Activated naive CD8-positive, alpha-beta T cell treated with anti-CD3 and anti-CD28 coated beads, Interleukin-2, amount 50 U/mL, for 24 hours (primary cell): ENCODE measurements around the gene ASS1.
"Not testable (repeated sequence)": the region's sequence is repeated elsewhere in the genome, so short reads cannot be mapped to it uniquely, and the experiment has no call there.

Experiments used
- ATAC-seq: fragments of 150-1000 bp; cut with Tn5 transposase; one replicate; pipeline ENCODE4 v1.10.0; 2021
- DNase-seq: peaks from one replicate; pipeline ENCODE4 v3.0.0; 2021
- H3K27ac Mint-ChIP-seq: one replicate; pipeline ENCODE4 v1.8.0; 2021; ENCODE audit warnings: mild to moderate bottlenecking, mixed read lengths
- H3K27me3 Mint-ChIP-seq: one replicate; pipeline ENCODE4 v1.8.0; 2021; ENCODE audit warnings: mixed read lengths
- H3K36me3 Mint-ChIP-seq: one replicate; pipeline ENCODE4 v1.8.0; 2021; ENCODE audit warnings: low read depth, mixed read lengths
- H3K4me1 Mint-ChIP-seq: one replicate; pipeline ENCODE4 v1.8.0; 2021; ENCODE audit warnings: mixed read lengths
- H3K4me3 Mint-ChIP-seq: one replicate; pipeline ENCODE4 v1.8.0; 2021; ENCODE audit warnings: mild to moderate bottlenecking, moderate library complexity, mixed read lengths
- H3K9me3 Mint-ChIP-seq: one replicate; pipeline ENCODE4 v1.8.0; 2021; ENCODE audit warnings: mixed read lengths

ASS1 gene

GRCh38 chr9:130444565-130445221 lies at the start of gene ASS1:
Gene ASS1, plus strand, starts transcription at chr9:130444961. Its CDS starts 7,268 bp downstream, at chr9:130452229.
- no peak within 1 kb of the TSS for H3K4me3 Mint-ChIP-seq
- ATAC-seq (peak; percentile 62), DNase-seq (peak; percentile 47)
- H3K27me3 Mint-ChIP-seq = peaks cover 39% of the 10 kb centered on the region
- H3K27ac Mint-ChIP-seq = no peak within 1 kb of the TSS
- H3K9me3 Mint-ChIP-seq = peaks cover 14% of the 10 kb centered on the region
- H3K4me1 Mint-ChIP-seq = peaks cover 9% of the 10 kb centered on the region
- H3K36me3 Mint-ChIP-seq = no peaks in the 10 kb centered on the region

GRCh38 chr9:130395810-130396435 lies 48.8 kb upstream of the ASS1 start:
- no peaks in the 10 kb centered on the region for H3K36me3 Mint-ChIP-seq
- no peak for ATAC-seq
- no peak overlapping the region for H3K27ac Mint-ChIP-seq
- H3K27me3 Mint-ChIP-seq = peaks cover 3% of the 10 kb centered on the region
- H3K4me3 Mint-ChIP-seq = no peak overlapping the region
- no peaks in the 10 kb centered on the region for H3K9me3 Mint-ChIP-seq
- no peaks in the 10 kb centered on the region for H3K4me1 Mint-ChIP-seq
- DNase-seq = no peak

GRCh38 chr9:130396581-130396980 lies 48.2 kb upstream of the ASS1 start:
- H3K4me3 Mint-ChIP-seq = no peak overlapping the region
- no peak for DNase-seq
- no peak overlapping the region for H3K27ac Mint-ChIP-seq
- no peaks in the 10 kb centered on the region for H3K4me1 Mint-ChIP-seq
- no peaks in the 10 kb centered on the region for H3K9me3 Mint-ChIP-seq
- peaks cover 3% of the 10 kb centered on the region for H3K27me3 Mint-ChIP-seq
- ATAC-seq = no peak
- no peaks in the 10 kb centered on the region for H3K36me3 Mint-ChIP-seq

GRCh38 chr9:130398487-130399240 lies 46.1 kb upstream of the ASS1 start:
- Mint-ChIP-seq H3K36me3 (no peaks in the 10 kb centered on the region), H3K27ac (no peak overlapping the region), H3K27me3 (no peaks in the 10 kb centered on the region), H3K4me3 (no peak overlapping the region), H3K9me3 (no peaks in the 10 kb centered on the region), H3K4me1 (no peaks in the 10 kb centered on the region)
- DNase-seq (no peak), ATAC-seq (no peak)

- ATAC-seq (no peak), DNase-seq (no peak)
- no peaks in the 10 kb centered on the region for H3K27me3 Mint-ChIP-seq
- H3K4me3 Mint-ChIP-seq = no peak overlapping the region
- H3K27ac Mint-ChIP-seq = no peak overlapping the region
- H3K4me1 Mint-ChIP-seq = no peaks in the 10 kb centered on the region
- H3K9me3 Mint-ChIP-seq = no peaks in the 10 kb centered on the region
- no peaks in the 10 kb centered on the region for H3K36me3 Mint-ChIP-seq
Measured at GRCh38 chr9:130399768-130400167, 45.0 kb upstream of the ASS1 start.

GRCh38 chr9:130400870-130401269 lies 43.9 kb upstream of the ASS1 start:
- Mint-ChIP-seq H3K9me3 (no peaks in the 10 kb centered on the region), H3K27ac (no peak overlapping the region), H3K36me3 (no peaks in the 10 kb centered on the region), H3K27me3 (no peaks in the 10 kb centered on the region), H3K4me1 (no peaks in the 10 kb centered on the region), H3K4me3 (no peak overlapping the region)
- no peak for ATAC-seq
- no peak for DNase-seq

- not testable (repeated sequence) for H3K4me3 Mint-ChIP-seq, H3K27me3 Mint-ChIP-seq, DNase-seq, ATAC-seq, H3K9me3 Mint-ChIP-seq, H3K27ac Mint-ChIP-seq, H3K36me3 Mint-ChIP-seq, H3K4me1 Mint-ChIP-seq
Measured at GRCh38 chr9:130401742-130402141, 43.0 kb upstream of the ASS1 start.

GRCh38 chr9:130402243-130402642 lies 42.5 kb upstream of the ASS1 start:
- Mint-ChIP-seq H3K4me3 (no peak overlapping the region), H3K36me3 (no peaks in the 10 kb centered on the region)

GRCh38 chr9:130402645-130403440 lies 41.9 kb upstream of the ASS1 start:
- Mint-ChIP-seq H3K36me3 (no peaks in the 10 kb centered on the region), H3K4me1 (no peaks in the 10 kb centered on the region), H3K9me3 (no peaks in the 10 kb centered on the region), H3K27ac (no peak overlapping the region), H3K4me3 (no peak overlapping the region), H3K27me3 (peaks cover under 1% of the 10 kb centered on the region)
- ATAC-seq (no peak), DNase-seq (no peak)

More at GRCh38 chr9:130402243-130402642, 42.5 kb upstream of the ASS1 start:
- Mint-ChIP-seq H3K9me3 (no peaks in the 10 kb centered on the region), H3K27me3 (no peaks in the 10 kb centered on the region), H3K4me1 (no peaks in the 10 kb centered on the region), H3K27ac (no peak overlapping the region)
- DNase-seq (no peak), ATAC-seq (no peak)

- H3K9me3 Mint-ChIP-seq = no peaks in the 10 kb centered on the region
- no peak overlapping the region for H3K27ac Mint-ChIP-seq
- DNase-seq = no peak
- H3K27me3 Mint-ChIP-seq = peaks cover 4% of the 10 kb centered on the region
- no peak overlapping the region for H3K4me3 Mint-ChIP-seq
- no peak for ATAC-seq
- H3K4me1 Mint-ChIP-seq = no peaks in the 10 kb centered on the region
- H3K36me3 Mint-ChIP-seq = no peaks in the 10 kb centered on the region
Measured at GRCh38 chr9:130405657-130406257, 39.0 kb upstream of the ASS1 start.

GRCh38 chr9:130406278-130406895 lies 38.4 kb upstream of the ASS1 start:
- no peaks in the 10 kb centered on the region for H3K36me3 Mint-ChIP-seq
- H3K9me3 Mint-ChIP-seq = no peaks in the 10 kb centered on the region
- no peak overlapping the region for H3K27ac Mint-ChIP-seq
- DNase-seq (no peak), ATAC-seq (no peak)
- H3K4me1 Mint-ChIP-seq = no peaks in the 10 kb centered on the region
- peaks cover 4% of the 10 kb centered on the region for H3K27me3 Mint-ChIP-seq
- no peak overlapping the region for H3K4me3 Mint-ChIP-seq

- Mint-ChIP-seq H3K4me3 (no peak overlapping the region), H3K4me1 (no peaks in the 10 kb centered on the region), H3K27ac (no peak overlapping the region)
Measured at GRCh38 chr9:130407916-130408663, 36.7 kb upstream of the ASS1 start.

GRCh38 chr9:130408669-130409068 lies 36.1 kb upstream of the ASS1 start:
- Mint-ChIP-seq H3K27me3 (peaks cover 6% of the 10 kb centered on the region), H3K9me3 (no peaks in the 10 kb centered on the region), H3K36me3 (no peaks in the 10 kb centered on the region), H3K27ac (no peak overlapping the region), H3K4me1 (no peaks in the 10 kb centered on the region), H3K4me3 (no peak overlapping the region)
- no peak for DNase-seq
- no peak for ATAC-seq

More at GRCh38 chr9:130407916-130408663, 36.7 kb upstream of the ASS1 start:
- no peak for ATAC-seq
- DNase-seq = no peak
- no peaks in the 10 kb centered on the region for H3K9me3 Mint-ChIP-seq
- peaks cover 6% of the 10 kb centered on the region for H3K27me3 Mint-ChIP-seq
- no peaks in the 10 kb centered on the region for H3K36me3 Mint-ChIP-seq
